SK-N-MC (cell line): ENCODE results near the gene LRMDA.

ENCODE experiments used
- EZH2 ChIP-seq: fragments of 200-600 bp; sonication (generic); IDR thresholded peaks from one replicate; pipeline ENCODE4 v1.6.1; 2017; ENCODE audit warnings: antibody characterized with exemption
- FOXP2 ChIP-seq: optimal IDR thresholded peaks from 2 replicates; pipeline ENCODE3; 2011; ENCODE audit warnings: mild to moderate bottlenecking, moderate library complexity; ENCODE audit not compliant: insufficient read depth; ENCODE audit errors: extremely low read length, control extremely low read depth
- POLR2AphosphoS5 ChIP-seq: IDR thresholded peaks from 2 replicates; pipeline ENCODE4 v1.6.1; 2012; ENCODE audit warnings: mild to moderate bottlenecking, low read depth, low read length, borderline replicate concordance

GRCh38 chr10:75956624-75957023 lies 525.2 kb downstream of the LRMDA start:
- TF ChIP-seq FOXP2 = no peak
- TF ChIP-seq EZH2 = no peak
- TF ChIP-seq POLR2AphosphoS5 = no peak
